WERI-Rb-1 (cell line): ENCODE results near the gene VIT.
"Not testable (repeated sequence)": the region's sequence is repeated elsewhere in the genome, so short reads cannot be mapped to it uniquely, and the experiment has no call there.

Source experiments
- DNase-seq: peaks from one replicate; pipeline ENCODE4 v3.0.0-alpha.2; 2020
- H3K27ac ChIP-seq: fragments of 250-450 bp; sonication (Bioruptor Pico); 2 replicates; pipeline ENCODE4 v1.5.1; 2020; ENCODE audit warnings: mild to moderate bottlenecking, moderate library complexity
- H3K27me3 ChIP-seq: fragments of 250-450 bp; sonication (Bioruptor Pico); 2 replicates; pipeline ENCODE4 v1.5.1; 2021; ENCODE audit warnings: mild to moderate bottlenecking, low read depth, moderate library complexity; ENCODE audit not compliant: insufficient read depth, severe bottlenecking
- H3K36me3 ChIP-seq: fragments of 250-450 bp; sonication (Bioruptor Pico); 2 replicates; pipeline ENCODE4 v1.5.1; 2020; ENCODE audit warnings: mild to moderate bottlenecking, moderate library complexity
- H3K4me3 ChIP-seq: 2 replicates; pipeline ENCODE4 v1.5.1; 2011; ENCODE audit warnings: low read depth, mild to moderate bottlenecking, control low read depth, low read length
- H3K9me3 ChIP-seq: fragments of 250-450 bp; sonication (Bioruptor Pico); 2 replicates; pipeline ENCODE4 v1.5.1; 2021; ENCODE audit warnings: mild to moderate bottlenecking, moderate library complexity; ENCODE audit not compliant: severe bottlenecking
- TF ChIP-seq, protein P1 (sequence below): IDR thresholded peaks from 2 replicates; pipeline ENCODE4 v1.5.1; 2011; ENCODE audit warnings: low read depth, mild to moderate bottlenecking, control low read depth, inconsistent platforms, low read length

The VIT gene

DNA sequence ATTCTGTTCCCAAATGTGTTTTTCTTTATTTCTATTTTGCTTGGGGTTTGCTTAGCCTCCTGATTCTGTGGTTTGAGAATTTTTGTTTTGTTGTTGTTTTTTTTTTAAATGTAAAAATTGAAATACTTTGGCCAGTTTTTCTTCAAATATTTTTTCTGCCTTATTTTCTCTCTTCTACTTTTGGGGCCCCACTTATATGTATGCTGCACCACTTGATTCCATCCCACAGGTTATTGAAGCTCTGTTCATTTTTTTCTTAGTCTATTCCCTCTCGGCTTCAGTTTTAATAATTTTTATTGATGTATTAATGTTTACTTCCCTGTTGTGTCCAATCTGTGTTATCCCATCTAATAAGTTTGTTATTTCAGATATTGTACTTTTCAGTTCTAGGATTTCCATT is 17.7 kb upstream of the VIT start:
- TF ChIP-seq, protein P1, sequence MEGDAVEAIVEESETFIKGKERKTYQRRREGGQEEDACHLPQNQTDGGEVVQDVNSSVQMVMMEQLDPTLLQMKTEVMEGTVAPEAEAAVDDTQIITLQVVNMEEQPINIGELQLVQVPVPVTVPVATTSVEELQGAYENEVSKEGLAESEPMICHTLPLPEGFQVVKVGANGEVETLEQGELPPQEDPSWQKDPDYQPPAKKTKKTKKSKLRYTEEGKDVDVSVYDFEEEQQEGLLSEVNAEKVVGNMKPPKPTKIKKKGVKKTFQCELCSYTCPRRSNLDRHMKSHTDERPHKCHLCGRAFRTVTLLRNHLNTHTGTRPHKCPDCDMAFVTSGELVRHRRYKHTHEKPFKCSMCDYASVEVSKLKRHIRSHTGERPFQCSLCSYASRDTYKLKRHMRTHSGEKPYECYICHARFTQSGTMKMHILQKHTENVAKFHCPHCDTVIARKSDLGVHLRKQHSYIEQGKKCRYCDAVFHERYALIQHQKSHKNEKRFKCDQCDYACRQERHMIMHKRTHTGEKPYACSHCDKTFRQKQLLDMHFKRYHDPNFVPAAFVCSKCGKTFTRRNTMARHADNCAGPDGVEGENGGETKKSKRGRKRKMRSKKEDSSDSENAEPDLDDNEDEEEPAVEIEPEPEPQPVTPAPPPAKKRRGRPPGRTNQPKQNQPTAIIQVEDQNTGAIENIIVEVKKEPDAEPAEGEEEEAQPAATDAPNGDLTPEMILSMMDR, result no peak
- no peaks in the 10 kb centered on the region for H3K27me3 ChIP-seq
- no peaks in the 10 kb centered on the region for H3K9me3 ChIP-seq
- H3K4me3 ChIP-seq, result no peak overlapping the region
- H3K36me3 ChIP-seq, result no peaks in the 10 kb centered on the region
- no peak for DNase-seq
- H3K27ac ChIP-seq, result no peak overlapping the region

- H3K27ac ChIP-seq, result no peak overlapping the region
- DNase-seq, result no peak
- H3K9me3 ChIP-seq, result no peaks in the 10 kb centered on the region
- H3K4me3 ChIP-seq, result no peak overlapping the region
- TF ChIP-seq, protein P1, result no peak
- no peaks in the 10 kb centered on the region for H3K27me3 ChIP-seq
- no peaks in the 10 kb centered on the region for H3K36me3 ChIP-seq
Measured at GRCh38 chr2:36680012-36680411, 16.5 kb upstream of the VIT start.

DNA sequence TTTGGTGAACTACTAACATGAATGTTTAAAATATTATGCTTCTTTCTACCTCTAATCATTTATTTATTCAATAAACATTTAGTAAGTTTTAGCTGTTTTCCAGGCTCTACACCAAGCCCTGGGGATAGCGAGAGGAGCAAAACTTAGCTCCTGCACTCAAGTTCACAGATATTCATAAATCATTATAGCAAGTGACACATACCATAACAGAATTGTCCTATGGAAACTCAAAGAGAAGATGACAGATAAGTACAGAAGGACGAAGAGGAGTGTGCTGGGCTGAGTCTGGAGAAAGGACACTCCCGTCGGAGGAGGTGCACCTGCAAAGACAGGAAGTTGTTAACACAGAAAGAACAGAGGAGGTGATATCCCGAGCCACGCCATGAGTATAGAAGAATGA is 13.9 kb upstream of the VIT start:
- no peak overlapping the region for H3K27ac ChIP-seq
- no peak overlapping the region for H3K4me3 ChIP-seq
- H3K36me3 ChIP-seq, result no peaks in the 10 kb centered on the region
- no peaks in the 10 kb centered on the region for H3K9me3 ChIP-seq
- no peaks in the 10 kb centered on the region for H3K27me3 ChIP-seq
- DNase-seq, result no peak
- TF ChIP-seq, protein P1, result no peak

GRCh38 chr2:36683002-36683401 is 13.5 kb upstream of the VIT start:
- H3K27me3 ChIP-seq, result no peaks in the 10 kb centered on the region
- no peak for DNase-seq
- H3K36me3 ChIP-seq, result no peaks in the 10 kb centered on the region
- TF ChIP-seq, protein P1, result no peak
- H3K27ac ChIP-seq, result no peak overlapping the region
- no peak overlapping the region for H3K4me3 ChIP-seq
- no peaks in the 10 kb centered on the region for H3K9me3 ChIP-seq

DNA sequence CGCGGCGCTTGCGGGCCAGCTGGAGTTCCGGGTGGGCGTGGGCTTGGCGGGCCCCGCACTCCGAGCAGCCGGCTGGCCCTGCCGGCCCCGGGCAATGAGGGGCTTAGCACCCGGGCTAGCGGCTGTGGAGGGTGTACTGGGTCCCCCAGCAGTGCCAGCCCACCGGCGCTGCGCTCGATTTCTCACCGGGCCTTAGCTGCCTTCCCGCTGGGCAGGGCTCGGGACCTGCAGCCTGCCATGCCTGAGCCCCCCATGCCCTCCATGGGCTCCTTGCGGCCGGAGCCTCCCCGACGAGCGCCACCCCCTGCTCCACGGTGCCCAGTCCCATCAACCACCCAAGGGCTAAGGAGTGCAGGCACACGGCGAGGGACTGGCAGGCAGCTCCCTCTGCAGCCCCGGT is 8.2 kb upstream of the VIT start:
- H3K27me3 ChIP-seq, H3K36me3 ChIP-seq, H3K9me3 ChIP-seq, H3K27ac ChIP-seq, DNase-seq, H3K4me3 ChIP-seq: not testable (repeated sequence)

- not testable (repeated sequence) for DNase-seq
Measured at GRCh38 chr2:36689013-36689412, 7.5 kb upstream of the VIT start.

DNA sequence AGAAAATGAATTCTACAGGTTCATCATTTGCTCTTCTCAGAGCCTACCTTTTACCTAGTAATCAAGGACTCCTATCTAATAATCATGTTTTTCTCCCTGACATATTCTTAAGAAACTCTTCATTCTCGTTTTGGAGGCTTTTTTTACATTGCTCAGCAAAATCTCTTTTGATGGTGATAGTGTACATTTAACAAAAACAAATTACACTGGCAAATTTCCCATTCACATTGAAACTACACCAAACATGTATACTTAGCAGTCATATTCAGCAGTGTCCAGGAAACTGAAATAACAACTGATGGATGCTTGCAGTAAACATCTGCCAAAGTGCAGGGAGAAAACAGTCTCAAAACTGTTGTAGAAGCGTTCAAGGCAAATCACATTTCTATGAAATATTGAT is 4.4 kb upstream of the VIT start:
- DNase-seq, result no peak
- TF ChIP-seq, protein P1, result no peak
- Histone ChIP-seq H3K36me3 (no peaks in the 10 kb centered on the region), H3K9me3 (no peaks in the 10 kb centered on the region), H3K27ac (no peak overlapping the region), H3K4me3 (no peak overlapping the region), H3K27me3 (no peaks in the 10 kb centered on the region)

More at GRCh38 chr2:36689013-36689412, 7.5 kb upstream of the VIT start:
- not testable (repeated sequence) for H3K27ac ChIP-seq, H3K27me3 ChIP-seq, H3K4me3 ChIP-seq, H3K36me3 ChIP-seq, H3K9me3 ChIP-seq
